IMR-90 (cell line): ENCODE results near the gene MYOF. TPM values are rescaled to one million over a fixed set of nuclear protein-coding genes. Genes with fewer than 3 reads are reported as not detected.

Experiments used
- ATAC-seq: fragments of 200-7000 bp; cut with Tn5 transposase; 2 replicates; pipeline ENCODE4 v1.9.1; 2020; ENCODE audit warnings: low read depth, mild to moderate bottlenecking, moderate library complexity
- BruUV-seq: library from RNA; stranded (reverse); fragments of 400-500 nt; replicated peaks from 2 replicates; lab custom pipeline; 2021; lab: Mats Ljungman, UMichigan
- CTCF ChIA-PET: fragments of 300-600 bp; formaldehyde crosslinking; extraction: SDS; loops from one replicate; lab custom pipeline; 2021; ENCODE audit warnings: antibody characterized with exemption; lab: Yijun Ruan, JAX
- POLR2A ChIA-PET: fragments of 300-600 bp; sonication (Branson Sonifier 250); formaldehyde crosslinking; loops from one replicate; lab custom pipeline; 2022; ENCODE audit warnings: antibody characterized with exemption; ENCODE audit not compliant: unreplicated experiment; lab: Charles Lee
- DNase-seq: peaks from one replicate; pipeline ENCODE4 v3.0.0; 2013
- H2AFZ ChIP-seq: replicated peaks from 2 replicates; pipeline ENCODE3; 2013; ENCODE audit warnings: low read length, mild to moderate bottlenecking; ENCODE audit not compliant: poor library complexity
- H2AK5ac ChIP-seq: 2 replicates; pipeline ENCODE4 v1.6.1; 2013; ENCODE audit warnings: low read depth, low read length, inconsistent platforms
- H2AK9ac ChIP-seq: replicated peaks from 2 replicates; pipeline ENCODE3; 2013; ENCODE audit warnings: mild to moderate bottlenecking, low read depth, low read length, moderate library complexity; ENCODE audit not compliant: poor library complexity
- H2BK120ac ChIP-seq: 2 replicates; pipeline ENCODE4 v1.6.1; 2013; ENCODE audit warnings: low read depth, low read length, inconsistent platforms
- H2BK15ac ChIP-seq: 3 replicates; pipeline ENCODE4 v1.6.1; 2013; ENCODE audit warnings: low read depth, low read length, inconsistent platforms
- H2BK20ac ChIP-seq: 2 replicates; pipeline ENCODE4 v1.6.1; 2013; ENCODE audit warnings: low read depth, mild to moderate bottlenecking, inconsistent platforms, low read length, moderate library complexity
- H2BK5ac ChIP-seq: 2 replicates; pipeline ENCODE4 v1.6.1; 2013; ENCODE audit warnings: mild to moderate bottlenecking, low read depth, low read length, inconsistent platforms; ENCODE audit not compliant: poor library complexity, severe bottlenecking
- H3K14ac ChIP-seq: replicated peaks from 2 replicates; pipeline ENCODE4 v1.6.1; 2013; ENCODE audit warnings: low read depth, low read length, inconsistent platforms
- H3K18ac ChIP-seq: 2 replicates; pipeline ENCODE4 v1.6.1; 2013; ENCODE audit warnings: low read depth, low read length, control low read depth
- H3K23ac ChIP-seq: 2 replicates; pipeline ENCODE4 v1.6.1; 2013; ENCODE audit warnings: low read depth, low read length, inconsistent platforms
- H3K27ac ChIP-seq: 2 replicates; pipeline ENCODE4 v1.5.1; 2013; ENCODE audit warnings: mild to moderate bottlenecking, control low read depth, low read length; ENCODE audit not compliant: insufficient read depth
- H3K27me3 ChIP-seq: 2 replicates; pipeline ENCODE4 v1.6.1; 2013; ENCODE audit warnings: low read length; ENCODE audit not compliant: control insufficient read depth, insufficient read depth
- H3K36me3 ChIP-seq: 2 replicates; pipeline ENCODE4 v1.6.1; 2013; ENCODE audit warnings: low read length, mixed read lengths; ENCODE audit not compliant: control insufficient read depth, insufficient read depth
- H3K4ac ChIP-seq: 2 replicates; pipeline ENCODE4 v1.6.1; 2013; ENCODE audit warnings: low read depth, low read length, inconsistent platforms
- H3K4me1 ChIP-seq: 2 replicates; pipeline ENCODE4 v1.6.1; 2013; ENCODE audit warnings: low read length, mixed read lengths; ENCODE audit not compliant: control insufficient read depth, insufficient read depth
- H3K4me2 ChIP-seq: 2 replicates; pipeline ENCODE4 v1.6.1; 2013; ENCODE audit warnings: low read depth, mild to moderate bottlenecking, control low read depth, low read length, moderate library complexity
- H3K4me3 ChIP-seq: 2 replicates; pipeline ENCODE4 v1.5.1; 2013; ENCODE audit warnings: low read depth, mild to moderate bottlenecking, control low read depth, low read length, moderate library complexity; ENCODE audit not compliant: insufficient read depth
- H3K56ac ChIP-seq: 2 replicates; pipeline ENCODE4 v1.6.1; 2013; ENCODE audit warnings: low read length, inconsistent platforms; ENCODE audit not compliant: insufficient read depth; ENCODE audit errors: extremely low read depth
- H3K79me1 ChIP-seq, 2 experiments: 2 replicates each; pipeline ENCODE4 v1.6.1; 2013; ENCODE audit warnings: low read length in 2 of 2, inconsistent platforms in 1 of 2, low read depth in 1 of 2
- H3K9ac ChIP-seq: 2 replicates; pipeline ENCODE4 v1.6.1; 2013; ENCODE audit warnings: low read depth, low read length, control low read depth
- H3K9me1 ChIP-seq: 2 replicates; pipeline ENCODE4 v1.6.1; 2013; ENCODE audit warnings: low read length, inconsistent platforms; ENCODE audit not compliant: insufficient read depth
- H3K9me3 ChIP-seq: 2 replicates; pipeline ENCODE4 v1.6.1; 2013; ENCODE audit warnings: low read length; ENCODE audit not compliant: control insufficient read depth, insufficient read depth
- H4K20me1 ChIP-seq: 2 replicates; pipeline ENCODE4 v1.6.1; 2013; ENCODE audit warnings: low read length, inconsistent platforms; ENCODE audit not compliant: insufficient read depth
- H4K5ac ChIP-seq: 2 replicates; pipeline ENCODE4 v1.6.1; 2013; ENCODE audit warnings: mild to moderate bottlenecking, low read depth, low read length, control low read depth
- H4K8ac ChIP-seq, 2 experiments: 2 replicates each; pipeline ENCODE4 v1.6.1; 2013; ENCODE audit warnings: low read depth in 2 of 2, low read length in 2 of 2, control low read depth in 1 of 2, inconsistent platforms in 1 of 2
- H4K91ac ChIP-seq: 2 replicates; pipeline ENCODE4 v1.6.1; 2013; ENCODE audit warnings: low read depth, low read length, inconsistent platforms; ENCODE audit not compliant: insufficient read depth
- POLR2A ChIP-seq: IDR thresholded peaks from 2 replicates; pipeline ENCODE4 v1.6.1; 2012; ENCODE audit warnings: mild to moderate bottlenecking, low read depth, low read length
- RAD21 ChIP-seq: IDR thresholded peaks from 2 replicates; pipeline ENCODE4 v1.6.1; 2012; ENCODE audit warnings: low read length, improper control_type of control experiment
- RFX5 ChIP-seq: IDR thresholded peaks from 2 replicates; pipeline ENCODE4 v1.8.0; 2012; ENCODE audit warnings: low read depth, mild to moderate bottlenecking, low read length, moderate library complexity
- USF2 ChIP-seq: fragments of 150-350 bp; IDR thresholded peaks from 2 replicates; pipeline ENCODE4 v1.6.1; 2017; ENCODE audit warnings: mild to moderate bottlenecking, antibody characterized with exemption, low read length, low read depth
- WGBS, 2 experiments: methylation state at CpG; one replicate each; pipeline versions ENCODE4 v1.1.5 to v1.1.7; 2013; ENCODE audit warnings: missing lambda C conversion rate in 2 of 2; ENCODE audit not compliant: insufficient read length in 1 of 2; ENCODE audit errors: extremely low coverage in 2 of 2; 5-methylcytosine and 5-hydroxymethylcytosine counted together
- dilution Hi-C: fragments of 300-500 bp; cut with HindIII; formaldehyde crosslinking; loops from one replicate; pipeline ENCODE4 v1.14.3; 2018; ENCODE audit warnings: low sequenced_read_pairs; ENCODE audit not compliant: unreplicated experiment
- in situ Hi-C: fragments of 300-500 bp; cut with MboI; formaldehyde crosslinking; loops from 3 replicates; pipeline ENCODE4 v1.14.3; 2019; ENCODE audit warnings: low sequenced_read_pairs, inconsistent platforms, mixed read lengths
- intact Hi-C: fragments of 100-400 bp; cut with micrococcal nuclease; formaldehyde crosslinking; loops from 2 replicates; pipeline ENCODE4 v1.10.0; 2022
- polyA plus RNA-seq, 3 experiments: library from polyadenylated mRNA; depleted of rRNA; stranded (reverse); fragments of >200 nt; gene quantifications; 2 replicates each; pipeline ENCODE4 v1.2.3, GENCODE V29; 2012; ENCODE audit warnings: low replicate concordance in 1 of 3
- total RNA-seq: library from RNA; depleted of rRNA; stranded (reverse); fragments of >200 nt; gene quantifications from 2 replicates; pipeline ENCODE4 v1.2.3, GENCODE V29; 2012

MYOF gene
- total and polyA plus RNA-seq, 2 of the 4 experiments (the other 2 are of a cell fraction): 221 to 281 TPM

DNA sequence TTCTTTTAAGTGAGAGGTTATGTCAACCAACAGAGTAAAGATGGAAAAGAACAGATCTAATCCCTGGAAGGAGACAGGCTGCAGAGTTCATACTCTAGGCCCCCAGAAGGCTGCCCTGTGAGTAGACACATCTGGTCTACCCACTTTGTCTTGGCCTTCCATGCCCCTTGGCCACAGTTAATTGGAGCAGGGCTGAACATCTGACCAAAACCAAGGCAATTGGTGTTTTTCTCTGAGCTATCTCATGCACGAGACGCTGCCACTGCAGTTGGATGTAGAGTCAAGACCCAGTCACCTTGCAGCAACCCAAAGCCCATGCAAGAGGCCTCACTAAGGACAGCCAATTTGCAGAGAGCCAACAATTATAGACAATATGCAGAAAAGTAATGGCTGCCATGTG, 9.0 kb downstream of the MYOF start:
- Histone ChIP-seq H4K91ac (peak overlapping the region; percentile 29; the same call in 1 of the 2 replicates), H2BK5ac (peak overlapping the region; percentile 100), H3K36me3 (peaks cover 14% of the 10 kb centered on the region), H2BK120ac (peak overlapping the region; percentile 69), H4K8ac (peak overlapping the region; percentile 55 to 93; a peak in 3 of 4 replicates), H3K4me3 (no peak overlapping the region), H3K27ac (peak overlapping the region; percentile 58), H3K4ac (peak overlapping the region; percentile 67), H2BK20ac (peak overlapping the region; percentile 37; the same call in 1 of the 2 replicates), H2AK5ac (peak overlapping the region; percentile 82; the same call in 1 of the 2 replicates), H2AFZ (no peak overlapping the region), H3K9me3 (no peaks in the 10 kb centered on the region), H3K56ac (no peak overlapping the region), H3K9ac (no peak overlapping the region), H3K4me1 (peaks cover 31% of the 10 kb centered on the region), H3K27me3 (no peaks in the 10 kb centered on the region), H3K14ac (peak overlapping the region; percentile 83), H3K23ac (peak overlapping the region; percentile 80; the same call in 1 of the 2 replicates), H3K79me1 (peaks cover 9 to 42% of the 10 kb centered on the region in 2 experiments), H3K9me1 (peaks cover 24% of the 10 kb centered on the region), H3K18ac (peak overlapping the region; percentile 34), H3K4me2 (no peak overlapping the region), H4K20me1 (peaks cover 4% of the 10 kb centered on the region; the same call in 1 of the 2 replicates), H4K5ac (peak overlapping the region; percentile 3), H2AK9ac (peak overlapping the region; percentile 13), H2BK15ac (peak overlapping the region; percentile 51; the same call in 1 of the 3 replicates)
- ATAC-seq (no peak), DNase-seq (no peak)
- no TSS peak for BruUV-seq
- ChIA-PET CTCF (interaction anchor here (1.0 kb wide), 1 partner anchor 9 kb away, joined by 4 read pairs; the partner anchor contains the start of gene MYOF), POLR2A (no interaction called here)
- TF ChIP-seq USF2: no peak
- no peak for TF ChIP-seq POLR2A
- no peak for TF ChIP-seq RFX5
- no peak for TF ChIP-seq RAD21
- intact Hi-C loops (no loop called here), in situ Hi-C loops (no loop called here), dilution Hi-C loops (no loop called here)
- WGBS, 2 experiments: 100% methylated on average over 2 of the region's 2 CpGs; no CpG with 5 or more reads in 1 of the 2 experiments
